KBM-7 (cell line): ENCODE results near the gene LEF1.

Experiments
- DNase-seq: peaks from one replicate; pipeline ENCODE4 v3.0.0-alpha.2; 2015
- in situ Hi-C: fragments of 300-500 bp; cut with MboI; formaldehyde crosslinking; loops from 2 replicates; pipeline ENCODE4 v1.14.3; 2020; ENCODE audit warnings: low sequenced_read_pairs, low pct_unique_long_range_greater_than_20kb, mixed read lengths

The LEF1 gene

GRCh38 chr4:108168671-108169523 lies at the start of gene LEF1:
TSS of gene LEF1 (minus strand) at chr4:108168932. CDS start at chr4:108167767, 1,165 bp downstream.
- in situ Hi-C loops = no loop called here
- peak; percentile 42 for DNase-seq

- DNase-seq = no peak
- in situ Hi-C loops = no loop called here
Observed at GRCh38 chr4:108216510-108216909, 47.8 kb upstream of the LEF1 start.

GRCh38 chr4:108215055-108215454 lies 46.3 kb upstream of the LEF1 start:
- in situ Hi-C loops = no loop called here
- no peak for DNase-seq

DNA sequence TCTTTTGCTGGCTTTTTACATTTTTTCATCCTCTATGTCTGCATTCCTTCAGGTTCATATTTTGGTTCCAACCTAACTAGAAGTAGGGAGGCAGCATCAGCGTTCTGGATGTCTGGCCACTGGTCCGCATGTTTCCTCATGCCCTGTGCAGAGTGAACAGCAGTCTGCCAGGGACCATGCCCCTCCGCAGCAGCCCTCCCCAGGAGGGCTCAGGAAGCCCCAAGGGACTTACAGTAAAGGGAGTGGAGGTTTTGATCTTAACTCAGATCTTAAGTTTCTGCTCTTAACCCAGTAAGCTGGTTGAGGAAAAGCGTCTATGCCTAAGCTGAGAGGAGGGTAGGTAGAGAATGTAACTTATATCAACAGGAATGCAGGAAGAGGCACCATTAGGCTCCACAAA lies 45.0 kb upstream of the LEF1 start:
- no peak for DNase-seq
- in situ Hi-C loops = no loop called here

DNA sequence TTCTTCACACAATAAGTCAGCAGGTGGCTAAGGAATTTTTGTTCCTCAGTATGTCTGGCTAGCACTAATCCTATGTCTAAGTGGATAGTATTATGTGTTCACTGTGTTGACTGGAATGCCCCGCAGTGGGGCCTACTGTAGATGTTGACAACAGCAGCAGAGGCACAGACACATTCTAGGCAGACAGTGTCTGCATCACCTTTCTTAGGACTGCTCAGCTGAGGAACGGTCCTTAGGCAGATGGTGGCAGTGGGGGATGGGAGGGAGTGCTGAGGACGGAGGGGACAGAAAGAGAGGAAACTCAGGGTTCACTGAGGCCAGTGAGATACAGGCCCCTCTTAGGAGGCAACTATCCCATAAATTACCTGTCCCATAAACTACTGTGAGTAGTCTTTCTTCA lies 44.6 kb upstream of the LEF1 start:
- DNase-seq = no peak
- in situ Hi-C loops = no loop called here

- in situ Hi-C loops = no loop called here
- no peak for DNase-seq
Observed at GRCh38 chr4:108210989-108211835, 42.5 kb upstream of the LEF1 start.

- in situ Hi-C loops = no loop called here
- no peak for DNase-seq
Observed at GRCh38 chr4:108209489-108209888, 40.8 kb upstream of the LEF1 start.

DNA sequence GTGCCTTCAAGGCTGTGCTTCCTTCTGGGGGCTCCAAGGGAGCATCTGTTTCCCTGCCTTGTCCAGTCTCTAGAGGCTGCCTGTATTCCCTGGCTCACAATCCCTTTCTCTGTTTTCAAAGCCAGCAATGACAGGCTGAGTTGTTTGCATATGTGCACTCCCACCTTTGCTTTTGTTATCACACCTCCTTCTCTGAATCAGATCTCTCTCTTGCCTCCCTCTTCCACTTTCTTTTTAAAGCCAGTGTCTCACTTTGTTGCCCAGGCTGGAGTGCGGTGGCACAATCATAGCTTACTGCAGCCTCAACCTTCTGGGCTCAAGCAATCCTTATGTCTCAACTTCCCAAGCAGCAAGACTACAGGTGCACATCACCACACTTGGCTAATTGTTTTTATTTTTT lies 37.1 kb upstream of the LEF1 start:
- no peak for DNase-seq
- in situ Hi-C loops = no loop called here

DNA sequence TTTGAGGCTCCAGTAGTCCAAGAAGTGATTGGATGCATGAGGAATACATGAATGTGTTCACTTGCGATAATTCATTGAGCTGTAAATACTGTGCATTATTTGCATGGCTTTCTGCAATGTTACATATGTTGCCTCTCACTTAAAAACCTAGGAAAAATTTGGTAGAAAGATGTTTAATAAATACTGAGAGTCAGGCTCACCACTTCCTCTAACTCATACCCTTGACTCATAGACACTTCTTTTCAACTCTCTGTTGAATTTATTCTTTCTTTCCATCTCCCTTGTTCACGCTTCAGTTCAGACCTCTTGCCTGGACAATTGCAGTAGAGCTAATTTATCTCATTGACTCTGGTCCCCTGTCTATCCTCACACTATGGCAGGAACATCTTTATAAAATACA lies 35.8 kb upstream of the LEF1 start:
- no peak for DNase-seq

DNA sequence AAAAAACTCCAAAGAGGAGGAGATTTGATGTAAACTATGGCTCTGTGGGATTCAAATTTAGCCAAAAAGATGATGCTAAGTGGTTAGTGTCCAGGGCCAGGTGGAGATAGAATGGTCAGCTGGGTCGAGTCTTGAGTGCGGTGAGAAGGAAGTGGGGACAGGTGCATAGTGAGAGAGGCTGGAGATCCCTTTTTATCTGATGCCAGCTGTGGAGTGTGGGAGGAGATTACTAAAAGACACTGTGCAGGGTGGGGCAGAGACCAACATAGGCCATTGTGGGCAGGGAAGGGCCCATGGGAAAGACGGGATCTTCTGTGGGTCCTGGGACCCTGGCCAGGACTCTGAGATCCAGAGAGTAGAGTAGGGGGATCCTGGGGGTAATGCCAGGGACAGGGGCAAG lies 34.6 kb upstream of the LEF1 start:
- in situ Hi-C loops = no loop called here
- no peak for DNase-seq

More for the DNA sequence above, 35.8 kb upstream of the LEF1 start:
- in situ Hi-C loops = no loop called here

DNA sequence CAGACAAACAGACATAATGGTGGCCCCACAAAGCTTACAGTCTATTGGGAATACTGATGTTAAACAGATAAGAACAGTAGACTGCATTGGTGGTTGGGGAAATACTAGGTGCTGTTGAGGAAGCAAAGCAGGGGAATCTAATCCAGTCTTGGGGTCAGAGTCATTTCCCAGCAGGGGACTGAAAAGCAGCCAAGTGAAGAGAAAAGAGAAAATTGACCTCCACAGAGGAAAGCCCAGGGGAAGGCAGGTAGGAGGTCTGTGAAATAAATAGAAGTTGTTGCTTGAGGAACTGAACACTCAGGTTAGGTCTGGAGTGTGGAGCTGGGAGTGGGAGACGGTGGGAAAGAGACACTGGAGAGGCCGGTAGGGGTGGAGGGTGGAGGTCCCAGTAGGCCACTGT lies 33.0 kb upstream of the LEF1 start:
- DNase-seq = no peak
- in situ Hi-C loops = no loop called here

GRCh38 chr4:108199881-108200280 lies 31.1 kb upstream of the LEF1 start:
- in situ Hi-C loops = no loop called here
- DNase-seq = no peak

GRCh38 chr4:108193886-108194672 lies 25.3 kb upstream of the LEF1 start:
- DNase-seq = no peak
- in situ Hi-C loops = no loop called here

DNA sequence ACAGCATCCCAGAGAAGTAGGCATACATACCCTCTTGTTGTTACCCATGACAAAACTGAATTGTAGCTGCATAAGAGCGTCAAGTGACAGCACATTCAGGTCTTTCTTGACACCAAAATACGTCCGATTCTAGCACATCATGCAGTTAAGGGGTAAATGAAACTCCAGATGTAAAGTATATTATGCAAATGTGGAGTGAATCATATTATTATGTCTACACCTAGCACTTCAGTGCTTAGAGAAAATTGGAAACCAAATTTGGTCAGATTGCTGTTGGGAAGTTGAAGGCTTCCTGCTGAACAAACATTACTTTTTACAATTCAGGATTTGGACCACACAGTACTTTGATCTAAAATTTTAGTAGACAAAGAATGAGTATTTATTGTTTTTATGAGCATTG lies 24.2 kb upstream of the LEF1 start:
- DNase-seq = no peak
- in situ Hi-C loops = no loop called here

GRCh38 chr4:108192056-108192455 lies 23.3 kb upstream of the LEF1 start:
- DNase-seq = no peak
- in situ Hi-C loops = no loop called here

- no peak for DNase-seq
- in situ Hi-C loops = no loop called here
Observed at GRCh38 chr4:108191269-108191914, 22.7 kb upstream of the LEF1 start.

DNA sequence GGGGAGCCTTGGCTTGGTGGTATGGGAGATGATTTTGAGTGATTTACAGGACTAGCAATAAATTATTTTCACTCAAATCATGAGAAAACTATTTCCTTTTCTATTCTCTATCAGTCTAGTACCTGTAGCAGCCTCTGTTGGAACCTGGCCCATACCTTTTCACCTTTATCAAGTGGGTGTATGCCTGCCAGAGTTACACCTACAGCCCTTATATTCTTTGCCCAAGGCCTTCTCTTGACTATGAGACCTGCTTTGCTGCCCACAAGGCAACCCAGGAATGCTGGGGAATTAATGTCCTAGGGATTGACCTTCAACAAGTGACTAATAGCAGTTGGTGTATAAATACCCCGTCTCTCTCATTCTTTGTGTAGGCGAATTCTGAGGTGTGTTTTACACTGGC lies 20.0 kb upstream of the LEF1 start:
- in situ Hi-C loops = no loop called here
- no peak for DNase-seq

DNA sequence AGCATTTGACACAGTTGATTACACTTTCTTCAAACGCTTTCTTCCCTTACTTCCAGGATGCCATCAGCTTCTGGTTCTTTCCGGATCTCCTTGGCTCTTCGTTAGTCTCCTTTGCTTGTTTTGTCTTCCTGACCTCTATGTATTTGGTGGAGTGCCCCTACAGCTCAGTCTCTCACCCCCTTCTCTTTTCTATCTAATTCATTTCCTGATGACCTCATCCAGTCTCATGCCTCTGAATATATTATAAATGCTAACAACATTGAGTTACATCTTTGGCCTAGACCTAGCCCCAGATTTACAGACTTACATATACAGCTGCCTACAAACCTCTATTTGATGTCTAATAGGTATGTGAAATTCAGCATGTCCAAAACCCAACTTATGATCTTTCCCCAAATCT lies 16.5 kb upstream of the LEF1 start:
- in situ Hi-C loops = no loop called here

GRCh38 chr4:108184453-108185049 lies 15.8 kb upstream of the LEF1 start:
- in situ Hi-C loops = no loop called here
- no peak for DNase-seq

More for the DNA sequence above, 16.5 kb upstream of the LEF1 start:
- no peak for DNase-seq
